NCI-H1092 treated with DMSO at 0.1 percent for 48 hours (cell line): ENCODE data around the gene IL12A.

Experiments
- DNase-seq: peaks from one replicate; lab custom pipeline; 2025; lab: John Stamatoyannopoulos, UW

Gene IL12A

GRCh38 chr3:159988617-159989271 lies at the start of gene IL12A:
TSS of gene IL12A (plus strand) at chr3:159988835.
- peak; percentile 2 for DNase-seq

GRCh38 chr3:159941038-159942000 lies 47.3 kb upstream of the IL12A start:
- DNase-seq: no peak

- DNase-seq: no peak
Observed at GRCh38 chr3:159944781-159945180, 43.9 kb upstream of the IL12A start.

- DNase-seq: no peak
Observed at GRCh38 chr3:159945930-159946329, 42.7 kb upstream of the IL12A start.

GRCh38 chr3:159947220-159947619 lies 41.4 kb upstream of the IL12A start:
- DNase-seq: no peak

GRCh38 chr3:159948429-159949144 lies 40.0 kb upstream of the IL12A start:
- DNase-seq: no peak

- DNase-seq: no peak
Observed at GRCh38 chr3:159950156-159950898, 38.3 kb upstream of the IL12A start.

- no peak for DNase-seq
Observed at GRCh38 chr3:159951540-159951939, 37.1 kb upstream of the IL12A start.

- no peak for DNase-seq
Observed at GRCh38 chr3:159953325-159954085, 35.1 kb upstream of the IL12A start.

- no peak for DNase-seq
Observed at GRCh38 chr3:159960188-159961148, 28.2 kb upstream of the IL12A start.

GRCh38 chr3:159964166-159964973 lies 24.3 kb upstream of the IL12A start:
- DNase-seq: no peak

- DNase-seq: no peak
Observed at GRCh38 chr3:159971311-159971710, 17.3 kb upstream of the IL12A start.

GRCh38 chr3:159977295-159977694 lies 11.3 kb upstream of the IL12A start:
- no peak for DNase-seq

GRCh38 chr3:159978353-159978752 lies 10.3 kb upstream of the IL12A start:
- no peak for DNase-seq

GRCh38 chr3:159978918-159979703 lies 9.5 kb upstream of the IL12A start:
- no peak for DNase-seq

- no peak for DNase-seq
Observed at GRCh38 chr3:159982442-159982974, 6.1 kb upstream of the IL12A start.

- DNase-seq: no peak
Observed at GRCh38 chr3:159987291-159987711, 1.3 kb upstream of the IL12A start.
